ENCODE results near the gene PGS1.

- no peak for TF ChIP-seq CTCF (IDR thresholded peaks at IDR 0.05)
- TF ChIP-seq POLR2A (IDR thresholded peaks at IDR 0.05), result no peak
Measured at GRCh38 chr17:78441271-78441971, 63.0 kb downstream of the PGS1 start.

All from prostate gland (tissue), 2 donors.